Activated naive CD4-positive, alpha-beta T cell treated with anti-CD3 and anti-CD28 coated beads, Interleukin-2, amount 50 U/mL, for 24 hours (primary cell): ENCODE data around the gene AGBL5.
A peak's percentile ranks its signal among the peaks of the same experiment; 100 is the strongest.

ENCODE experiments used
- H3K27ac Mint-ChIP-seq: one replicate; pipeline ENCODE4 v1.8.0; 2021; ENCODE audit warnings: mild to moderate bottlenecking, mixed read lengths
- H3K27me3 Mint-ChIP-seq: one replicate; pipeline ENCODE4 v1.8.0; 2021; ENCODE audit warnings: mixed read lengths
- H3K36me3 Mint-ChIP-seq: one replicate; pipeline ENCODE4 v1.8.0; 2021; ENCODE audit warnings: mixed read lengths
- H3K4me1 Mint-ChIP-seq: one replicate; pipeline ENCODE4 v1.8.0; 2021; ENCODE audit warnings: mixed read lengths
- H3K4me3 Mint-ChIP-seq: one replicate; pipeline ENCODE4 v1.8.0; 2021; ENCODE audit warnings: mild to moderate bottlenecking, mixed read lengths
- H3K9me3 Mint-ChIP-seq: one replicate; pipeline ENCODE4 v1.8.0; 2021; ENCODE audit warnings: mixed read lengths

Gene AGBL5

DNA sequence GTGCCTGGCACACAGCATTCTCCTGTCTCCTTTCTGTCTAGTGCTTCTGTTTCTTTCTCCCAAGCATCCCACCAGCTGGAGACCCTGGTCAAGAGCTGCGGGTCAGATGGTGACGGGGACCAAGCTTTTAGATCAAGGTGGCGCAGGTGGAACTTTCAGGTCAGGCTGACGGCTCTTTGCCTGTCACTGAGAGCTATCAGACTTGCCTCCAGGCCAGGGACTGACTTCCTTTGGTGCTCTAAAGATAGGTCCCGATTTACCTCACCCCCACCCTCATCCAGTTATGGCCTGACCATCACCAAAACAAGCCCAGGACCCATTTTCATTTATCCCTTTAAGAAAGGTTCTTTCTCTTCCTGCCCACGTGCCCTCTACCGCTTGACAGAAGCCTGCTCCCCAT is 25.8 kb downstream of the AGBL5 start:
- Mint-ChIP-seq H3K4me3 (no peak overlapping the region), H3K9me3 (no peaks in the 10 kb centered on the region), H3K27ac (no peak overlapping the region), H3K36me3 (no peaks in the 10 kb centered on the region), H3K27me3 (no peaks in the 10 kb centered on the region), H3K4me1 (peaks cover 60% of the 10 kb centered on the region)

GRCh38 chr2:27078267-27079194 is 27.1 kb downstream of the AGBL5 start, which contains the start of gene EMILIN1:
Gene EMILIN1, plus strand, starts transcription at chr2:27078615. Its CDS starts 451 bp downstream, at chr2:27079066.
- peaks cover 49% of the 10 kb centered on the region for H3K4me1 Mint-ChIP-seq
- H3K27ac Mint-ChIP-seq = peak within 1 kb of the TSS; percentile 46
- H3K27me3 Mint-ChIP-seq = no peaks in the 10 kb centered on the region
- H3K9me3 Mint-ChIP-seq = no peaks in the 10 kb centered on the region
- no peak within 1 kb of the TSS for H3K4me3 Mint-ChIP-seq
- H3K36me3 Mint-ChIP-seq = no peaks in the 10 kb centered on the region

- no peak overlapping the region for H3K4me3 Mint-ChIP-seq
- H3K36me3 Mint-ChIP-seq = no peaks in the 10 kb centered on the region
- no peaks in the 10 kb centered on the region for H3K9me3 Mint-ChIP-seq
- H3K27me3 Mint-ChIP-seq = no peaks in the 10 kb centered on the region
- H3K4me1 Mint-ChIP-seq = peaks cover 41% of the 10 kb centered on the region
- peak overlapping the region; percentile 46 for H3K27ac Mint-ChIP-seq
These were observed 28.0 kb downstream of the AGBL5 start for GRCh38 chr2:27079233-27080139.

DNA sequence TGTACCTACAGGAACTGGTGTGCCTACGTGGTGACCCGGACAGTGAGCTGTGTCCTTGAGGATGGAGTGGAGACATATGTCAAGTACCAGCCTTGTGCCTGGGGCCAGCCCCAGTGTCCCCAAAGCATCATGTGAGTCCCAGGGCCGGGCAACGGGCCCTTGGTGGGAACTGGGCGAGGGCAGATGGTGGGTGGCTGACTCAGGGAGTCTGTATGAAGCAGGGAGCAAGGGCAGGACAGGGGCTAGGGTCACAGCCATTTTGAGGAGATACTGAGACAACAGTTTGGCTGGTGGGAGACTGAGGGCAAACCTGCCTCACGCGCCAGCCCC is 28.6 kb downstream of the AGBL5 start:
- Mint-ChIP-seq H3K27ac (peak overlapping the region; percentile 65), H3K9me3 (no peaks in the 10 kb centered on the region), H3K4me1 (peaks cover 36% of the 10 kb centered on the region), H3K4me3 (peak overlapping the region; percentile 30), H3K27me3 (no peaks in the 10 kb centered on the region), H3K36me3 (no peaks in the 10 kb centered on the region)

DNA sequence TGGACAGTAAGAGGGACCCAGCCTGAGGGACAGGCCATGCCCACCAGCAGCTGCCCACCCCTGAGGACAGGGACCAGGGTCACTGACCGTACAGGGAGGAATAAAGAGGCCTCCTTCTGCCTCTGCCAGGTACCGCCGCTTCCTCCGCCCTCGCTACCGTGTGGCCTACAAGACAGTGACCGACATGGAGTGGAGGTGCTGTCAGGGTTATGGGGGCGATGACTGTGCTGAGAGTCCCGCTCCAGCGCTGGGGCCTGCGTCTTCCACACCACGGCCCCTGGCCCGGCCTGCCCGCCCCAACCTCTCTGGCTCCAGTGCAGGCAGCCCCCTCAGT is 29.1 kb downstream of the AGBL5 start:
- H3K36me3 Mint-ChIP-seq = no peaks in the 10 kb centered on the region
- no peak overlapping the region for H3K4me3 Mint-ChIP-seq
- peaks cover 36% of the 10 kb centered on the region for H3K4me1 Mint-ChIP-seq
- H3K27me3 Mint-ChIP-seq = no peaks in the 10 kb centered on the region
- H3K9me3 Mint-ChIP-seq = no peaks in the 10 kb centered on the region
- peak overlapping the region; percentile 30 for H3K27ac Mint-ChIP-seq

DNA sequence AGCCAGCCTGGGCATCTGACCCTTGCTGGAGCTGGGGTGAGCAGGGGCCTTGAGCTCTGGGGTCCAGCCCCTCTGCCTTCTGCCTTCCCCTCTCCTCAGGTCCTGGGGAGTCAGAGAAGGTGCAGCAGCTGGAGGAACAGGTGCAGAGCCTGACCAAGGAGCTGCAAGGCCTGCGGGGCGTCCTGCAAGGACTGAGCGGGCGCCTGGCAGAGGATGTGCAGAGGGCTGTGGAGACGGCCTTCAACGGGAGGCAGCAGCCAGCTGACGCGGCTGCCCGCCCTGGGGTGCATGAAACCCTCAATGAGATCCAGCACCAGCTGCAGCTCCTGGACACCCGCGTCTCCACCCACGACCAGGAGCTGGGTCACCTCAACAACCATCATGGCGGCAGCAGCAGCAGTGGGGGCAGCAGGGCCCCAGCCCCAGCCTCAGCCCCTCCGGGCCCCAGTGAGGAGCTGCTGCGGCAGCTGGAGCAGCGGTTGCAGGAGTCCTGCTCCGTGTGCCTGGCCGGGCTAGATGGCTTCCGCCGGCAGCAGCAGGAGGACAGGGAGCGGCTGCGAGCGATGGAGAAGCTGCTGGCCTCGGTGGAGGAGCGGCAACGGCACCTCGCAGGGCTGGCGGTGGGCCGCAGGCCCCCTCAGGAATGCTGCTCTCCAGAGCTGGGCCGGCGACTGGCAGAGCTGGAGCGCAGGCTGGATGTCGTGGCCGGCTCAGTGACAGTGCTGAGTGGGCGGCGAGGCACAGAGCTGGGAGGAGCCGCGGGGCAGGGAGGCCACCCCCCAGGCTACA is 30.7 kb downstream of the AGBL5 start:
- Mint-ChIP-seq H3K9me3 (no peaks in the 10 kb centered on the region), H3K4me1 (peaks cover 29% of the 10 kb centered on the region), H3K36me3 (no peaks in the 10 kb centered on the region), H3K27me3 (no peaks in the 10 kb centered on the region), H3K4me3 (no peak overlapping the region), H3K27ac (no peak overlapping the region)

DNA sequence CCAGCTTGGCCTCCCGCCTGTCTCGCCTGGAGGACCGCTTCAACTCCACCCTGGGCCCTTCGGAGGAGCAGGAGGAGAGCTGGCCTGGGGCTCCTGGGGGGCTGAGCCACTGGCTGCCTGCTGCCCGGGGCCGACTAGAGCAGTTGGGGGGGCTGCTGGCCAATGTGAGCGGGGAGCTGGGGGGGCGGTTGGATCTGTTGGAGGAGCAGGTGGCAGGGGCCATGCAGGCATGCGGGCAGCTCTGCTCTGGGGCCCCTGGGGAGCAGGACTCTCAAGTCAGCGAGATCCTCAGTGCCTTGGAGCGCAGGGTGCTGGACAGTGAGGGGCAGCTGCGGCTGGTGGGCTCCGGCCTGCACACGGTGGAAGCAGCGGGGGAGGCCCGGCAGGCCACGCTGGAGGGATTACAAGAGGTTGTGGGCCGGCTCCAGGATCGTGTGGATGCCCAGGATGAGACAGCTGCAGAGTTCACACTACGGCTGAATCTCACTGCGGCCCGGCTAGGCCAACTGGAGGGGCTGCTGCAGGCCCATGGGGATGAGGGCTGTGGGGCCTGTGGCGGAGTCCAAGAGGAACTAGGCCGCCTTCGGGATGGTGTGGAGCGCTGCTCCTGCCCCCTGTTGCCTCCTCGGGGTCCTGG is 31.4 kb downstream of the AGBL5 start:
- no peak overlapping the region for H3K4me3 Mint-ChIP-seq

GRCh38 chr2:27083410-27084296 is 32.2 kb downstream of the AGBL5 start:
- Mint-ChIP-seq H3K4me1 (peaks cover 28% of the 10 kb centered on the region), H3K27me3 (no peaks in the 10 kb centered on the region), H3K36me3 (no peaks in the 10 kb centered on the region), H3K4me3 (no peak overlapping the region), H3K9me3 (no peaks in the 10 kb centered on the region), H3K27ac (no peak overlapping the region)

More for the DNA sequence above, 31.4 kb downstream of the AGBL5 start:
- Mint-ChIP-seq H3K4me1 (peaks cover 28% of the 10 kb centered on the region), H3K27ac (no peak overlapping the region), H3K36me3 (no peaks in the 10 kb centered on the region), H3K27me3 (no peaks in the 10 kb centered on the region), H3K9me3 (no peaks in the 10 kb centered on the region)

- Mint-ChIP-seq H3K4me3 (no peak overlapping the region), H3K27me3 (no peaks in the 10 kb centered on the region), H3K36me3 (no peaks in the 10 kb centered on the region), H3K4me1 (peaks cover 28% of the 10 kb centered on the region), H3K27ac (no peak overlapping the region), H3K9me3 (no peaks in the 10 kb centered on the region)
These were observed 33.0 kb downstream of the AGBL5 start for GRCh38 chr2:27084297-27085061.

DNA sequence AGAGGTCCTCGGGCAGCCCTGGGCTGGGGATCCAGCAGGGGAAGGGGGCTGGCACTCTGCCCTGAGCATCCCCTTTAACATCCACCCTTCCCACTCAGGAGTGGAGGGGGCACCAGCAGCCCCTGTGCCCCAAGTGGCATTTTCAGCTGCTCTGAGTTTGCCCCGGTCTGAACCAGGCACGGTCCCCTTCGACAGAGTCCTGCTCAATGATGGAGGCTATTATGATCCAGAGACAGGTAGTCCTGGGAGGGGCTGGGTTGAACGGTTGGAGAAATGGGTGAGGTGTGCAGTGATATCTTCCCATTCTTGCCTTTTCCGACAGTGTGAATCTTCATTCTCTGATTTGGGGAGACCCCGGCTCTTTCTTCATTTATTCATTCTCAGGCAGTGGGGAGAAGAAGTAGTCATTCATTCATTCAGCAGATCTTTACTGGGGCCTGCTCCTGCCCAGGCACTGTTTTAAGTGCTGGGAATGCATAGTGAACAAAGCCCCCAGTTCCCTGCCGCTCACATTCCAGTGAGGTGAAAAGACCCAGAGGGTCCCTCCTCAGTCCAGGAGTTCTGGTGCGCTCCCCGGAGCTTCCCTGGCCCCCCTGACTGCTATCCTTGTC is 33.7 kb downstream of the AGBL5 start:
- peaks cover 25% of the 10 kb centered on the region for H3K4me1 Mint-ChIP-seq
- H3K27ac Mint-ChIP-seq = no peak overlapping the region
- no peaks in the 10 kb centered on the region for H3K9me3 Mint-ChIP-seq
- H3K4me3 Mint-ChIP-seq = peak overlapping the region; percentile 88
- H3K36me3 Mint-ChIP-seq = no peaks in the 10 kb centered on the region
- H3K27me3 Mint-ChIP-seq = no peaks in the 10 kb centered on the region

DNA sequence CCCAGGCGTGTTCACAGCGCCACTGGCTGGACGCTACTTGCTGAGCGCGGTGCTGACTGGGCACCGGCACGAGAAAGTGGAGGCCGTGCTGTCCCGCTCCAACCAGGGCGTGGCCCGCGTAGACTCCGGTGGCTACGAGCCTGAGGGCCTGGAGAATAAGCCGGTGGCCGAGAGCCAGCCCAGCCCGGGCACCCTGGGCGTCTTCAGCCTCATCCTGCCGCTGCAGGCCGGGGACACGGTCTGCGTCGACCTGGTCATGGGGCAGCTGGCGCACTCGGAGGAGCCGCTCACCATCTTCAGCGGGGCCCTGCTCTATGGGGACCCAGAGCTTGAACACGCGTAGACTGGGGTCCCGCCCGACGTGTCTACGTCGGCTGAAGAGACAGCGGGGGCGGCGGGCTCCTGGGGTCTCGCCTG is 34.2 kb downstream of the AGBL5 start:
- peaks cover 21% of the 10 kb centered on the region for H3K4me1 Mint-ChIP-seq
- H3K27me3 Mint-ChIP-seq = no peaks in the 10 kb centered on the region
- no peak overlapping the region for H3K27ac Mint-ChIP-seq
- H3K9me3 Mint-ChIP-seq = no peaks in the 10 kb centered on the region
- H3K4me3 Mint-ChIP-seq = peak overlapping the region; percentile 88
- H3K36me3 Mint-ChIP-seq = no peaks in the 10 kb centered on the region

GRCh38 chr2:27086090-27086723 is 34.7 kb downstream of the AGBL5 start:
- no peaks in the 10 kb centered on the region for H3K27me3 Mint-ChIP-seq
- H3K4me1 Mint-ChIP-seq = peaks cover 16% of the 10 kb centered on the region
- H3K27ac Mint-ChIP-seq = peak overlapping the region; percentile 35
- H3K36me3 Mint-ChIP-seq = no peaks in the 10 kb centered on the region
- H3K4me3 Mint-ChIP-seq = peak overlapping the region; percentile 88
- H3K9me3 Mint-ChIP-seq = no peaks in the 10 kb centered on the region
